Measurements from ENCODE around the gene RCCD1.

- TF ChIP-seq POLR2A (IDR thresholded peaks at IDR 0.05) (no peak), CTCF (IDR thresholded peaks at IDR 0.05) (no peak)
These were observed 42.5 kb upstream of the RCCD1 start for GRCh38 chr15:90911906-90912769.
